WI38 (cell line): ENCODE measurements around the gene GPR37.

Experiments
- H3K4me3 ChIP-seq: 2 replicates; pipeline ENCODE4 v1.5.1; 2011; ENCODE audit warnings: low read depth, mild to moderate bottlenecking, control low read depth, low read length
- CTCF ChIP-seq: IDR thresholded peaks from 2 replicates; pipeline ENCODE4 v1.5.1; 2012; ENCODE audit warnings: low read depth, mild to moderate bottlenecking, control low read depth, low read length

Gene GPR37

DNA sequence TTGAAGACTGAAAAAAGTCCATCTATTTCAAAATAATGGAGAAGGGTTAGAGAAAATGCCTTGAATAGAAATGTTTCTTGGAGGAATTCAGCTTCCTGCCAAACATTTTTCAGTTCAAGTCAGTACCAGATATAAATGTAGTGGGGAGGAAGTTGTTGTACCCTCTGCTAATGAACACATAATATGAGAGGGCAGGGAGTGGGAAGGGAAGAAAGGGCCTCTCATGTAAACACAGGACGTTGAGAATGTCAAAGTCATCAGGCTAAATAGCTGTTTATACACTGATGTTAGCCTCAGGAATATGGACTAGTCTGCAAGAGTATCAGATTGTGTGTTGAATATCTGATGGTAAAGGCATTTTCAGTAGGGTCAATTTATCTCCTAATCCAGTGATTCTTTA, 37.0 kb downstream of the GPR37 start:
- H3K4me3 ChIP-seq, result no peak overlapping the region
- TF ChIP-seq CTCF, result no peak

DNA sequence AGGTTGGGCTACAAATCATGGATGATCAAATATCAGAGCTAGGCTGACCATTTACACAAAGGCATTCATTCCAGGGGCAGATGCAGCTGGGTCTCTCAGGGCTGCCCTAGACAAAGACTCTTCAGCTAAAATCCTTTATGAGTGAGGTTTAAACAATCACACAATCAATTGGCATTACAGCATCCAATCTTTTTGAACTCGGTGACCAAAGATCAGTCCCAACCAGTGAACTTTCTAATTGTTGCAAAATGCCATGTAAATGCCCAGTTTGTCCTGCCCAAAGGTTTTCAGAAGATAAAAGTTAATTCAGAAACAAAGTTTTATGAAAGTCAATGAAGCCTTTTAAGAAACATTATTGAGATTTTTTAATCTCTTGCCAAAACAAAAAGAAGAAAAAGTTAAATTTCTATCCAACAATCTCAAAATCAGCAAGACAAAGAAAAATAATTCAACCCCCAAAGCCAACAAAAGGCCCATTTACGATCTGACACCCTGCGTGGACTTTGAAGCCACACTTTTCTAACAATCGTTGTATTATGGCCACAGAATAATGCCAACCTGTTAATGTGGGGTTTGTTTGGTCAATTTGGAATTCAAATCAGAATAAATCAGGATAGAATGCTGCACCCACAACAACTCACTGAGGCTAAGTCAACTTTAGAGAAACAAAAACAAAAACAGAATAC, 40.9 kb downstream of the GPR37 start:
- no peak overlapping the region for H3K4me3 ChIP-seq
- TF ChIP-seq CTCF, result no peak

GRCh38 chr7:124724079-124724478, 41.5 kb downstream of the GPR37 start:
- H3K4me3 ChIP-seq, result no peak overlapping the region
- TF ChIP-seq CTCF, result no peak

DNA sequence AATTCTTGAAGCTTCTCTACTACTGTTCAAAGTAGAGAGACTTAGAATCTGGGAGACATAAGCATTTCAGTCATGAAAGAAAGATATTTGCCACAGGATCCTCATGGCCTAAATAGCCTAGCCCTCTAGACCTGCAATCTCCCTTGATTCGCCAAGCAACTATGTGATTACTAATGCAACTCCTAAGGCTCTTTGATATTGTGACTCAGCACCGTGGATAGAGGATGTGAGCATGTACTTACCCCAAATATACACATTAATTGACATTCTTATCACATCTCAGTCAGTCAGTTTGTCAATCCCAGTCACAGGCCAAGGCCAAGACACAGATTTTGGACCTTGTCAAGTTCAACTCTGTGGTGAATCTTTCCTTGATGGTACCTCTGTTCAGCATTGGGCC, 42.6 kb downstream of the GPR37 start:
- no peak overlapping the region for H3K4me3 ChIP-seq
- no peak for TF ChIP-seq CTCF

- no peak for TF ChIP-seq CTCF
- H3K4me3 ChIP-seq, result no peak overlapping the region
Measured at GRCh38 chr7:124722292-124722691, 43.3 kb downstream of the GPR37 start.

GRCh38 chr7:124720195-124720594, 45.4 kb downstream of the GPR37 start:
- TF ChIP-seq CTCF, result no peak
- no peak overlapping the region for H3K4me3 ChIP-seq

DNA sequence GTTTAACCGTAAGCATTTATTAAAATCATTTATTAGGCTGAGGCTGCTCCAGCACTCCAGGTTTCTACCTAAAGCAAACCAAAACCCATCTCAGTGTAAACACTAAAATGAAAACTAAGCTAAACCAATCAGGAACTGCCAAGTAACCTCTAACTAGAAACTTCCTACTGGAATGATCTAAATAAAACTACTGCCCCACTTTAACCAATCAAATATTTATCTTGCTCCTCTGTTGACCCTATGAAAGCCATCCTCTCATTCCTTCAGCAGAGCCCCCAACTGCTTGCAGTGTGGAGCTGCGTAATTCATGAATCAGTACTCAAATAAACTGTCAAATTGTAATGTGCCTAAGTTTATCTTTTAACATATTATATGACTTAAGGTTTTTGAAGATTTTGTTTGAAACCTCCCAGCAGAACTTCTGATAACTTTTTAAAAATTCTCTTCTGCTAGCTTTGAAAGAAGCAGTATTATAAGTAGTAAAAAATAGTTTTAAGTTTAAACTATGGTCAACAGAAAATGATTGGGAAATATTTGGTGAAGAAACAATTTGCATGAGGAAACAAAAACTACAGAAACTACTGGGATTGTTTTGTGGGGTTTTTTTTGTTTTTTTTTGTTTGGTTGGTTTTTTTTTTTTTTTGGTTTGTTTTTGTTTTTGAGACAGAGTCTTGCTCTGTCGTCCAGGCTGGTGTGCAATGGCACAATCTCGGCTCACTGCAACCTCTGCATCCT, 47.4 kb downstream of the GPR37 start:
- TF ChIP-seq CTCF, result no peak
- no peak overlapping the region; the same call in 1 of the 2 replicates for H3K4me3 ChIP-seq
